Activated CD4-positive, alpha-beta T cell treated with anti-CD3 and anti-CD28 coated beads, Interleukin-2, amount 50 U/mL, for 16 hours (primary cell): ENCODE measurements around the gene ACTRT3.
A peak's percentile ranks its signal among the peaks of the same experiment; 100 is the strongest.

Experiments used
- DNase-seq: peaks from one replicate; pipeline ENCODE4 v3.0.0-alpha.2; 2020

Gene ACTRT3

DNA sequence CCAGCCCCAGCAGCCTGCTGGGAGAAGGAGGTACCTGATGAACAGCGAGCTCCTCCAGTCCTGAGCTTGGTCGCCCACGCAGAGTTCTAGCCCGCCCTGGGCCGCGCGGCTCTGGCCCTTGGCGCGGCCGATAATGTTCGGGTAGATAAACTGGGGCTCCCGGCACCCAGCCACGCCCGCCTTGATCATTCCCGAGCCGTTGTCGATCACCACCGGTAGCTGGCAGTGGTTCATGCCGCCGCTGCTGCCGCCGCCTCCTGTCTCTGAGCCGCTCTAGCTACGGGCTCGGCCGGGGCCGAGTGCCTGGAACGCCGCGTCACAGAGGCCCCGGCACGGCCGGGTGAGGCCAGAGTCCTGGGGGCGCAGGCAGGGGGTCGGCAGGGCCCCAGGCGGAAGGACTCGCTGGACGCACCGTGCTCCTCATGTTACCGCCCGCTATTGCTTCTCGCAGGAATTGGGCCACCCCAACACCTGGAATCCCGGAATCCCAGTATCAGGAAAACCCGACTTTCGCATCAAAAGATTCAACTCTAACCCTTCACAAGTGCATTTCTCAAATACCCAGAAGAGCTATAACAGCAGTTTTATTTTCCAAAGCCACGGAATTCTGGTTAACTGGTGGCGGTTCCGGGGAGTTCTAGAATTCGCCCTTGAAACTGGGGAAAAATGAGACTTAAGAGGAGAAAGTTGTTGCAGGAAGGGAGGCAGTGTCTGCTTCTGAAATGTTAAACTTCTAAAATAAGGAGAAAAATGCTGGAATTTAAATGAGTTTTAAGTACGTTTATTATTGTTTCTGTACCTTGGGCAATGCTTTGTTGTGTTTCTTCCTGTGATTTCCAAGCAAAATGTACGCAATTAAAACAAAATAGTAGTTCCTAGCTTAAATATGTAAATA is at the start of gene ACTRT3:
Gene ACTRT3 (minus strand): TSS at position 275 of the 895 bp plus-strand sequence. CDS start 41 bp downstream, at position 234.
- DNase-seq, result peak; percentile 74

DNA sequence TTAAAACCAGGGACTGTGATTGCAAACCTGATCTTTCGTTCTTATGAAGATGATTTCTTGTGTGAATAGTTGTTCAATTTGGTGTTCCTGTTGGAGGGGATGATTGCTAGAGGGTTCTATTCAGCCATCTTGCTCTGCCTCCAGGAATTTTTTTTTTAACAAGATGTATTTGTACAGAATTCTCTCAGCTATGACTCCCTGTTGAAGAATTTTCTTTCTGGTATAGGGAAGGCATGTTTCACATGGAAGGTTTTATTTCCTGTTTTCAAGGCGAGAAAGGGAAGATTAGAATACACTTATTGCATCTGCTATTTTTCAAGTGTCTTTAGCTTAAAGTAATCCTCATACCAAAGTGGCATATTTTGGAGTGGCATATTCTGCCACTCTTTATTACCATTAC is 49.0 kb upstream of the ACTRT3 start:
- DNase-seq, result no peak

DNA sequence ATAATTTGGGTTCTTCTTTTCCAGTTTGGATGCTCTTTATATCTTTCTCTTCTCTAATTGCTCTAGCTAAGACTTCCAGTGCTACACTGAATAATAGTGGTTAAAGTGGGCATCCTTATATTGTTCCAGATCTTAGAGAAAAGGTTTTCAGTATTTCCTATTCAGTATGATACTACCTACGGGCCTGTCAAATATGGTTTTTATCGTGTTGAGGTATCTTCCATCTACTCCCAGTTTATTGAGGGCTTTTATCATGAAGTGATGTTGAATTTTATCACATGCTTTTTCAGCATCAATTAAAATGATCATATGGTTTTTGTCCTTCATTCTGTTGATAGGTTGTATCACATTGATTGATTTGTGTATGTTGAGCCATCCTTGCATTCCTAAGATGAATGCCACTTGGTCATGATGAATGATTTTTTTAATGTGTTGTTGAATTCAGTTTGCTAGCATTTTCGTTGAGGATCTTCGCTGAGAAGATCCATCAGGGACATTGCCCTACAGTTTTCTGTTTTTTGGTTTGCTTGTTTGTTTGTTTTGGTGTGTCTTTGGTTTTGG is 46.3 kb upstream of the ACTRT3 start:
- DNase-seq, result no peak

DNA sequence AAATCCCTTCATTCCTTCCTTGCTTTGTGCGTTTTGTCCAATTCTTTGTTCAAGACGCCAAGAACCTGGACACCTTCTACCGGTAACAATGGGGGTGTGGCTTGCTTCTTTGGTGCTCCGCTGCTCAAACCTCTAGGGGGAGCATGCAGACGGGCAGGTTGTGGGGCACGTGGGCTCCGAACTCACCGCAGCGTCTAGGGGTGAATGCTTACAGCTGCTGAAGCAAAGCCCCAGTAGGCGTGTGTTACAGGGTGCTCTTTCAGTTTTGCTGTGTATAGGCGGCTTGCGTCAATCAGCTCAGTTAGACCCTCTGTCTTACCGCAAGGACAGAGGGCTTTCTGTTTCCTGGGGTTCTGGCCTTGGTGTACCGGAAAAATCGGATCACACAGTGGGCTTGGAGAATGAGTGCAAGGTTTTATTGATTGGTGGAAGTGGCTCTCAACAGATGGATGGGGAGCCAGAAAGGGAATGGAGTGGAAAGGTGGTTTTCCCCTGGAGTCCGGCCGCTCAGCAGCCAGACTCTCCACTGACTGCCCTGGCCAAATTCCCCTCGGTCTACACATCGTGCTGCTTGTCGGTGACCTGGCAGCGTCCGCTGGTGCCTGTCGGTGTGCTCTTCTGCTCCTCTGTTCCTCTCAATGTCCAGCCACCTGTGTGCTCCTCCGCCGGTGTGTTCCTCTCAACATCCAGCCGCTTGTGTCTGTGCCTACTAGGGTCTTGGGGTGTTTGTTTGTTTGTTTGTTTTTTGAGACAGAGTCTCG is 44.6 kb upstream of the ACTRT3 start:
- DNase-seq, result peak; percentile 78

GRCh38 chr3:169813278-169813677 is 43.9 kb upstream of the ACTRT3 start:
- DNase-seq, result no peak

GRCh38 chr3:169812332-169813235 is 43.2 kb upstream of the ACTRT3 start, which contains the start of the genes LRRC34 and LRRIQ4:
LRRC34 (minus strand) TSS chr3:169812904; CDS start chr3:169812548, 356 bp downstream.
LRRIQ4 (plus strand) TSS chr3:169812870; CDS start chr3:169821922, 9,052 bp downstream.
- peak; percentile 86 for DNase-seq

DNA sequence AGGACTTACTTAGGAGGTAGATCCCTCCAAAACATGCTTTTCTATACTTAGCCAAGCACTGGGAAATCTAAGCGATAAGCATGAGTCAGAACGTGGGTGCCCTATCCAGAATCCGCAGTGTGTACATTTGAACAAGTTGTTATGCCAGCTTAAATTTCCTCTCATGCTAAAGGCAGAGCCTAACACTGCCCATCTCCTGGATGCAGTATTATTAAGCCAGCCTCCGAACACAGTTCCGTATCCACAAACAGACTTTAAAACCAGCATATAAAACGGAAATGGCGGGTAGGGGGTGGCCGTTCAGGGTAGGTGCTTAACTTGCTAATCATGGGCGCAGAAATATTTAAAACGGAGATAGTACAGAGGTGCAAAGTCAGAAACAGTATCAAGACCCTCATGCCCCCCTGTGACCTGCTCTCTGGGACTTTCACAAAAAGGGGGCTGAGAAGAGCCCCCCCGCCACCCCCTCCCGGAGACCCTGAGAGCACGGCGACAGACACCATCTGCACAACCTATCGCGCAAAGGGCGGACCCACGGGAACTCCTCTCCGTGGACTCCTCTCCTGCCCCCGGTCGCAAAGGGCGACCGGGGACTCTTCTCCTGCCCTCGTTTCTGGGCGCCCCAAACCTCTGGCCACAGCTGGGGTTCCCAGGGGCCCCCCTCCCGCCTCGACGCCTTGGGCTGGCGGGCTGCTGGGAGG is 42.4 kb upstream of the ACTRT3 start:
- DNase-seq, result no peak

GRCh38 chr3:169809230-169809795 is 40.0 kb upstream of the ACTRT3 start:
- DNase-seq, result no peak

DNA sequence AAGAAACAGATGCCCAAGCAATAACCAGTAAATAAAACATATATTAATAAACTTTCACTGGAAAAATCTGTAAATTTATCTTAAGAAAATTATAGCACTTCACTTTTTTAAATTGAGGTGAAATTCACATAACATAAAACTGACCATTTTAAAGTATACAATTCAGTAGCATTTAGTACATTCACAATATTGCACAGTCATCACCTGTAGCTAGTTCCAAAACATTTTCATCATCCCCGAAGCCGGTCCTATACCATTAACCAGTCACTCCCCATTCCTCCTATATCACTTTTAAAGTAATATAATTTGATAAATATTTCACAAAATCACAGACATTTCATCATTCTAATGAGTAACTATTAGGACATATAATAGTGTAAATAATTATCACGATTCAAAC is 35.3 kb upstream of the ACTRT3 start:
- no peak for DNase-seq

DNA sequence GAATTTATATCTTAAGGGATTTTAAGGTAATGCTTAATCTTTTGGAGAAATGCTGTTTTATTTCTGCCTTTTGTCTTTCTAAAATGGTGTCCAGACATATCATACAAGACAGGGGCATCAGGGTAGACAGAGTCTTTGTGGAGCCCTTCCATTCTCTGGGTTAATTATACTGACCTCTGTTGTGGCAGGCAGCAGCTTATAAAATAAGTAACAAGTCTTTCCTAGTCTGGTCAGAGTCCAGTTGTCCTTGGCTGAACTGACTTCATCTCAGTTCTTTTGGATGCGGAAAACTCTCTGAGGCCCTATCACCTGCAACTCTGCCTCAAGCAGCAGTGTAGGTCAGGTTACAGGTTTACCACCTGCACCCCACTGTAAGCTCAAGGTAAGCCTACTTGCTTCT is 23.0 kb upstream of the ACTRT3 start:
- DNase-seq, result no peak

- no peak for DNase-seq
Measured at GRCh38 chr3:169790687-169791429, 21.5 kb upstream of the ACTRT3 start.

GRCh38 chr3:169790219-169790618 is 20.9 kb upstream of the ACTRT3 start:
- no peak for DNase-seq

- DNase-seq, result no peak
Measured at GRCh38 chr3:169787791-169788190, 18.4 kb upstream of the ACTRT3 start.

- DNase-seq, result no peak
Measured at GRCh38 chr3:169787120-169787519, 17.8 kb upstream of the ACTRT3 start.

DNA sequence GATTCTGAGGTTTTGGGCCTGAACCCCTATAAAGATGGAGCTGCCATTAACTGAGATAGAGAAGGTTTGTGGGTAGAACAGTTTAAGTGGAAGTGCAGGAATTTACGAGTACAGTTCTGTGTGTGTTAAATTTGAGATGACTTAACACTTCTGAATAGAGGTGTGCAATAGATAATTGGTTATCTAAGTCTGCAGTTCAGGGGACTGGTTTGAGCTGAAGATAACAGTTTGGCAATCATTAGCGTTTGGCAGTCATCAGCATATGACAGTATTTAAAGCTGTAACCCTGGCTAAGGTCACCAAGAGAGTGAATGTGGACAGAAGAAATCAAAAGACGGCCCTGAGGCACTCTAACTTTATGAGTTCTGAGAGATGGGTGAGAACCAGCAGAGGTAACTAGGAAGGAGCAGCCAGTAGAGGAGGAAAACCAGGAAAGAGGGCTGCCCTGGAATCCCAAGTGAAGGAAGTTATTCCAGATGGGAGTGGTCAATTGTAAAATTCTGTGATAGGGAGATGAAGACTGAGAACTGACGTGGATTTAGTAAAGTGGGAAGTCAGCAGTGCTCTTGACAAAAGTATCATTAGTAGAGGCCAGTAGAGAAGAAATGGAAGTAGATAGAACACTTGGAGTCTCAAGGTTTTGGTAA is 12.0 kb upstream of the ACTRT3 start:
- no peak for DNase-seq

GRCh38 chr3:169780742-169781141 is 11.4 kb upstream of the ACTRT3 start:
- DNase-seq, result peak; percentile 29

DNA sequence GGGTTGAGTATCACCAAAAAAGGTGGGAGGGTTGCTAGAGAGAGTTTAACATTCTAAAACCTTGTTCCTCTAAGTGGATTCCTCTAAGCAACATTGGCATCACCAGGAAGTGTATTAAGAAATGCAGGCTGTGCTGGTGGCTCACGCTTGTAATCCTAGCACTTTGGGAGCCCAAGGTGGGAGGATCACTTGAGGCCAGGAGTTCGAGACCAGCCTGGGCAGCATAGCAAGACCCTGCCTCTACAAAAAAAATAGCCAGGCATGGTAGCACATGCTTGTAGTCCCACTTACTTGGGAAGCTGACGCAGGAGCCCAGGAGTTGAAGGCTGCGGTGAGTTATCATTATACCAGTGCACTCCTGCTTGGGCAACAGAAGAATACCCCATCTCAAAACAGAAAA is 8.5 kb upstream of the ACTRT3 start:
- no peak for DNase-seq

- DNase-seq, result no peak
Measured at GRCh38 chr3:169774186-169774585, 4.8 kb upstream of the ACTRT3 start.

DNA sequence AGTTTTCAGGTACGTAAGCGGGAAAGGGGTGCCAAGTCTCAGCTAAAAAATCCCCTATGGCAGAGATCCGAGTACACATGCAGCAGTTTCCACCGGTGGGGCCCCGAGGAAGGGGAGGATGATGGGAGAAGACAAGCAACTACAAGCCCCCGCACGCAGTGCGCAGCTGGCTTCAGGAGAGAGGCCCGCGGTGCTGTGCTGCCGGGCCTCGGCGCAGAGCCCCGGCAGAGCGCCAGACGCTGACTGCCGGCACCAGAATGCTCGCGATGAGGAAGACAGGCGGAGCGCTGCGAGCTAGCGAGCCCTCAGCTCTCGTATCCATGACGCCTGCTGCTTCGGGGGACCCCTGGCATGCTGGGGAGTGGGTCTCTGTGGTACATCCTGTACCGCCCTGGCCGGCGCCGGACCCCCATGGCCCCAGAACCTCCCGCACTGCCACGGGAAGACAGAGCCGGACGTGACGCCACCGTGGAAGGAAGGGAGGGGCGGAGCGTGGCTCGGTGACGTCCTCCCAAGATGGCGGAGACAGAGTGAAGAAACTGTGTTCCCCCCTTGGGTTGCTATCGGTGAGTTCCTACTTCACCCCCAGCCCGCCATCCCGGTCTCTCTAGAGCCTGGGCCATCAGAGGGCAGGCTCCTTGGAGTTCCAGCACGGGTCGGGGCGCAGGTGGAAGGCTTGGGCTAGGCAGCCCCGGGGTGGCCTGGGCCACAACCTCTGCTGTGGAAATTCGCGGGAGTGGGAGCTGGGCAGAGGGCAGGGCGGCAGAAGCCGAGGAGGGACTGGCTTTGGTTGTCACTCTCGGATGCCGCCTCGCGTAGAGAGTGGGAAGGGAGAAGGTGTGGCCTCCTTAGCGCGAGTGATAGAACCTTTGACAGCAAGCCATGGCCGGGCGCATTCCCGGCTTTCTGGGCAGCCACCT is 3.8 kb upstream of the ACTRT3 start, which contains the start of gene MYNN:
Gene MYNN (plus strand): TSS at position 500 of the 920 bp plus-strand sequence. CDS start 900 bp downstream, outside the sequence.
- peak; percentile 94 for DNase-seq
